HepG2 (cell line): ENCODE measurements around the gene LPO. TPM values are rescaled to one million over a fixed set of nuclear protein-coding genes. Genes with fewer than 3 reads are reported as not detected.
A peak's percentile ranks its signal among the peaks of the same experiment; 100 is the strongest.

ENCODE experiments used
- AGO2 ChIP-seq: fragments of 200-400 bp; formaldehyde crosslinking; optimal IDR thresholded peaks from 2 replicates; pipeline ENCODE3; 2017; ENCODE audit warnings: mild to moderate bottlenecking, low read depth, low read length, moderate library complexity
- ARNT2 ChIP-seq: sonication (generic); formaldehyde crosslinking; IDR thresholded peaks from 2 replicates; pipeline ENCODE4 v1.8.0; 2022; ENCODE audit warnings: mild to moderate bottlenecking, low read depth, missing genetic modification reagents, moderate library complexity
- FOXC1 ChIP-seq: sonication (generic); formaldehyde crosslinking; IDR thresholded peaks from 2 replicates; pipeline ENCODE4 v1.8.0; 2022; ENCODE audit warnings: mild to moderate bottlenecking, missing genetic modification reagents, borderline replicate concordance
- HDAC2 ChIP-seq: sonication (generic); formaldehyde crosslinking; IDR thresholded peaks from 2 replicates; pipeline ENCODE4 v1.4.0; 2020; ENCODE audit warnings: missing genetic modification reagents
- KLF11 ChIP-seq: IDR thresholded peaks from 2 replicates; pipeline ENCODE4 v1.6.1; 2016; ENCODE audit warnings: missing compliant biosample characterization
- MTF2 ChIP-seq: sonication (generic); formaldehyde crosslinking; IDR thresholded peaks from 2 replicates; pipeline ENCODE4 v1.5.0; 2020; ENCODE audit warnings: missing genetic modification reagents, borderline replicate concordance
- RORA ChIP-seq: sonication (generic); formaldehyde crosslinking; IDR thresholded peaks from 2 replicates; pipeline ENCODE4 v1.5.0; 2020; ENCODE audit warnings: mild to moderate bottlenecking, missing genetic modification reagents, moderate library complexity
- ZNF570 ChIP-seq: sonication (generic); formaldehyde crosslinking; IDR thresholded peaks from 2 replicates; pipeline ENCODE4 v1.4.0; 2020; ENCODE audit warnings: mild to moderate bottlenecking, missing genetic modification reagents, borderline replicate concordance
- polyA plus RNA-seq, 8 experiments: library from polyadenylated mRNA; depleted of rRNA in 3 of 8; stranded (reverse) in 7 of 8; unstranded in 1 of 8; fragments of >200 nt; fragmentation: Illumina TruSeq in 4 of 8; extraction: Trizol in 4 of 8; gene quantifications; 2 replicates each; pipeline versions ENCODE4 v1.2.1 to v1.2.3, GENCODE V29; 2011 to 2016; ENCODE audit warnings: low read depth in 4 of 8, missing spikeins in 1 of 8, mixed read lengths in 1 of 8; ENCODE audit not compliant: insufficient read depth in 1 of 8
- total RNA-seq, 5 experiments: library from RNA; depleted of rRNA; stranded (reverse); fragments of >200 nt; fragmentation: Illumina TruSeq; extraction: Trizol; gene quantifications; 2 replicates each; pipeline ENCODE4 v1.2.3, GENCODE V29; 2016; ENCODE audit warnings: low read depth in 1 of 5
- TF ChIP-seq, protein P1 (sequence below), 2 experiments: sonication (generic) in 1 of 2; formaldehyde crosslinking in 1 of 2; IDR thresholded peaks; 2 replicates each; pipeline versions ENCODE4 v1.6.1 to v1.9.0; 2014 to 2022; ENCODE audit warnings: antibody characterized with exemption in 1 of 2, borderline replicate concordance in 1 of 2, inconsistent platforms in 1 of 2, low read depth in 1 of 2, missing genetic modification reagents in 1 of 2
- TF ChIP-seq, protein P2 (sequence below): IDR thresholded peaks from 2 replicates; pipeline ENCODE4 v1.6.1; 2016; ENCODE audit warnings: missing compliant biosample characterization, missing genetic modification reagents, borderline replicate concordance
- TF ChIP-seq, protein P3 (sequence below): IDR thresholded peaks from 2 replicates; pipeline ENCODE4 v1.6.1; 2018; ENCODE audit warnings: missing genetic modification reagents, mild to moderate bottlenecking, missing compliant biosample characterization
- TF ChIP-seq, protein P4 (sequence below): sonication (generic); formaldehyde crosslinking; IDR thresholded peaks from 2 replicates; pipeline ENCODE4 v1.8.0; 2022; ENCODE audit warnings: mild to moderate bottlenecking, missing genetic modification reagents
- TF ChIP-seq, protein P5 (sequence below): sonication (generic); formaldehyde crosslinking; IDR thresholded peaks from 2 replicates; pipeline ENCODE4 v1.4.0; 2020; ENCODE audit warnings: missing genetic modification reagents

The LPO gene
- total and polyA plus RNA-seq, 2 of the 13 experiments (the other 11 are each of a cell fraction or from before 2014, with no cell fraction given), result not detected

DNA sequence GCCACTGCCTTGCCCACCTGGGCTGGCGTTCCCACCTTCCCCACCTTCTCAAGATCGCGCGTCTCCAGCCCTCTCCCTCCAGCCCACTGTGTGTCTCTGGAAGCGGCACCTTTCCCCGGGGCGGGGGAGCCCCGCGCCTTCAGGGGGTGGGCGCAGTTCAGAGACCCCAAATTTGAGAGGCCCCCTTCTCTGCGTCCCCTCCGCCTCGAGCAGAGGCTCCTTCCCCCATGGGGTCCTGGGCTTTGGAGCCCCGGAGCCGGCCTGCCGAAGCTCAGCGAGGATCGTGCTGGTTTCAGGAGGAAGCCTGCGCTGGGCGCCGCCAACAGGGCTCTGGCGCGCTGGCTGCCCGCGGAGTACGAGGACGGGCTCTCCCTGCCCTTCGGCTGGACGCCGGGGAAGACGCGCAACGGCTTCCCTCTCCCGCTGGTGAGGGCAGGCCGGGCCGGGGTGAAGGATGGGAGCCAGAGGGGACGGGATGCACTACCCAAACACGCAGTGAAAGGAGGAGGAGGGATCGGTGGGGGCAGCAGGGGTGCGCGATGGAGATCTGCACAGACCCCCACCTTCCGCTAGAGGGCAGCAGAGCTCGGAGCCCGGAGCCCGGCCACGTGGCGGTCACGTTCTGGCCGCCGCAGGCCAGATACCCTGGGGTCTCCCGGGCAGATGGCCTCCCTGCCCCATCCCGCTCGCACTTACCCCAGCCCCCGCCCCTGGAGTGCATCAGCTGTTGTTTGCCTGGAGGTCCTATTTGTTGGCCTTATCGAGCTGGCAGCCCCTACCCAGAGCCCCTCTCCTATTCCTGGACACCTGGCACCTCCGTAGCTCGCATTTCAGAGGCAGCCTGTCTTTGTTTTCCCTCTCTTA lies 11.1 kb downstream of the LPO start (continued):
- TF ChIP-seq, protein P1, sequence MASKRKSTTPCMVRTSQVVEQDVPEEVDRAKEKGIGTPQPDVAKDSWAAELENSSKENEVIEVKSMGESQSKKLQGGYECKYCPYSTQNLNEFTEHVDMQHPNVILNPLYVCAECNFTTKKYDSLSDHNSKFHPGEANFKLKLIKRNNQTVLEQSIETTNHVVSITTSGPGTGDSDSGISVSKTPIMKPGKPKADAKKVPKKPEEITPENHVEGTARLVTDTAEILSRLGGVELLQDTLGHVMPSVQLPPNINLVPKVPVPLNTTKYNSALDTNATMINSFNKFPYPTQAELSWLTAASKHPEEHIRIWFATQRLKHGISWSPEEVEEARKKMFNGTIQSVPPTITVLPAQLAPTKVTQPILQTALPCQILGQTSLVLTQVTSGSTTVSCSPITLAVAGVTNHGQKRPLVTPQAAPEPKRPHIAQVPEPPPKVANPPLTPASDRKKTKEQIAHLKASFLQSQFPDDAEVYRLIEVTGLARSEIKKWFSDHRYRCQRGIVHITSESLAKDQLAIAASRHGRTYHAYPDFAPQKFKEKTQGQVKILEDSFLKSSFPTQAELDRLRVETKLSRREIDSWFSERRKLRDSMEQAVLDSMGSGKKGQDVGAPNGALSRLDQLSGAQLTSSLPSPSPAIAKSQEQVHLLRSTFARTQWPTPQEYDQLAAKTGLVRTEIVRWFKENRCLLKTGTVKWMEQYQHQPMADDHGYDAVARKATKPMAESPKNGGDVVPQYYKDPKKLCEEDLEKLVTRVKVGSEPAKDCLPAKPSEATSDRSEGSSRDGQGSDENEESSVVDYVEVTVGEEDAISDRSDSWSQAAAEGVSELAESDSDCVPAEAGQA (IDR thresholded peaks at IDR 0.05; ENCODE audit: low read depth), result no peak
- TF ChIP-seq, protein P1 (CRISPR knock-in tag; IDR thresholded peaks at IDR 0.05; ENCODE audit: borderline replicate concordance), result peak; percentile 54; the same call in 1 of the 2 replicates
- peak; percentile 67; the same call in 1 of the 2 replicates for TF ChIP-seq FOXC1 (CRISPR knock-in tag)
- no peak for TF ChIP-seq MTF2 (CRISPR knock-in tag)
- no peak for TF ChIP-seq RORA (CRISPR knock-in tag)
- TF ChIP-seq AGO2, result no peak
- TF ChIP-seq KLF11 (CRISPR knock-in tag), result peak; percentile 75; the same call in 1 of the 2 replicates
- TF ChIP-seq, protein P2, sequence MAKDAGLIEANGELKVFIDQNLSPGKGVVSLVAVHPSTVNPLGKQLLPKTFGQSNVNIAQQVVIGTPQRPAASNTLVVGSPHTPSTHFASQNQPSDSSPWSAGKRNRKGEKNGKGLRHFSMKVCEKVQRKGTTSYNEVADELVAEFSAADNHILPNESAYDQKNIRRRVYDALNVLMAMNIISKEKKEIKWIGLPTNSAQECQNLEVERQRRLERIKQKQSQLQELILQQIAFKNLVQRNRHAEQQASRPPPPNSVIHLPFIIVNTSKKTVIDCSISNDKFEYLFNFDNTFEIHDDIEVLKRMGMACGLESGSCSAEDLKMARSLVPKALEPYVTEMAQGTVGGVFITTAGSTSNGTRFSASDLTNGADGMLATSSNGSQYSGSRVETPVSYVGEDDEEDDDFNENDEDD, result peak; percentile 93; the same call in 1 of the 2 replicates
- no peak for TF ChIP-seq HDAC2 (CRISPR knock-in tag)
- TF ChIP-seq, protein P3, sequence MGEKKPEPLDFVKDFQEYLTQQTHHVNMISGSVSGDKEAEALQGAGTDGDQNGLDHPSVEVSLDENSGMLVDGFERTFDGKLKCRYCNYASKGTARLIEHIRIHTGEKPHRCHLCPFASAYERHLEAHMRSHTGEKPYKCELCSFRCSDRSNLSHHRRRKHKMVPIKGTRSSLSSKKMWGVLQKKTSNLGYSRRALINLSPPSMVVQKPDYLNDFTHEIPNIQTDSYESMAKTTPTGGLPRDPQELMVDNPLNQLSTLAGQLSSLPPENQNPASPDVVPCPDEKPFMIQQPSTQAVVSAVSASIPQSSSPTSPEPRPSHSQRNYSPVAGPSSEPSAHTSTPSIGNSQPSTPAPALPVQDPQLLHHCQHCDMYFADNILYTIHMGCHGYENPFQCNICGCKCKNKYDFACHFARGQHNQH (CRISPR knock-in tag), result peak; percentile 50; the same call in 1 of the 2 replicates
- TF ChIP-seq, protein P4, sequence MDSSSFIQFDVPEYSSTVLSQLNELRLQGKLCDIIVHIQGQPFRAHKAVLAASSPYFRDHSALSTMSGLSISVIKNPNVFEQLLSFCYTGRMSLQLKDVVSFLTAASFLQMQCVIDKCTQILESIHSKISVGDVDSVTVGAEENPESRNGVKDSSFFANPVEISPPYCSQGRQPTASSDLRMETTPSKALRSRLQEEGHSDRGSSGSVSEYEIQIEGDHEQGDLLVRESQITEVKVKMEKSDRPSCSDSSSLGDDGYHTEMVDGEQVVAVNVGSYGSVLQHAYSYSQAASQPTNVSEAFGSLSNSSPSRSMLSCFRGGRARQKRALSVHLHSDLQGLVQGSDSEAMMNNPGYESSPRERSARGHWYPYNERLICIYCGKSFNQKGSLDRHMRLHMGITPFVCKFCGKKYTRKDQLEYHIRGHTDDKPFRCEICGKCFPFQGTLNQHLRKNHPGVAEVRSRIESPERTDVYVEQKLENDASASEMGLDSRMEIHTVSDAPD, result 0 out of 2 replicates have a peak, but pooled peaks have one; percentile 83
- TF ChIP-seq ZNF570 (CRISPR knock-in tag), result 0 out of 2 replicates have a peak, but pooled peaks have one; percentile 66
- TF ChIP-seq ARNT2 (CRISPR knock-in tag), result no peak
- TF ChIP-seq, protein P5, sequence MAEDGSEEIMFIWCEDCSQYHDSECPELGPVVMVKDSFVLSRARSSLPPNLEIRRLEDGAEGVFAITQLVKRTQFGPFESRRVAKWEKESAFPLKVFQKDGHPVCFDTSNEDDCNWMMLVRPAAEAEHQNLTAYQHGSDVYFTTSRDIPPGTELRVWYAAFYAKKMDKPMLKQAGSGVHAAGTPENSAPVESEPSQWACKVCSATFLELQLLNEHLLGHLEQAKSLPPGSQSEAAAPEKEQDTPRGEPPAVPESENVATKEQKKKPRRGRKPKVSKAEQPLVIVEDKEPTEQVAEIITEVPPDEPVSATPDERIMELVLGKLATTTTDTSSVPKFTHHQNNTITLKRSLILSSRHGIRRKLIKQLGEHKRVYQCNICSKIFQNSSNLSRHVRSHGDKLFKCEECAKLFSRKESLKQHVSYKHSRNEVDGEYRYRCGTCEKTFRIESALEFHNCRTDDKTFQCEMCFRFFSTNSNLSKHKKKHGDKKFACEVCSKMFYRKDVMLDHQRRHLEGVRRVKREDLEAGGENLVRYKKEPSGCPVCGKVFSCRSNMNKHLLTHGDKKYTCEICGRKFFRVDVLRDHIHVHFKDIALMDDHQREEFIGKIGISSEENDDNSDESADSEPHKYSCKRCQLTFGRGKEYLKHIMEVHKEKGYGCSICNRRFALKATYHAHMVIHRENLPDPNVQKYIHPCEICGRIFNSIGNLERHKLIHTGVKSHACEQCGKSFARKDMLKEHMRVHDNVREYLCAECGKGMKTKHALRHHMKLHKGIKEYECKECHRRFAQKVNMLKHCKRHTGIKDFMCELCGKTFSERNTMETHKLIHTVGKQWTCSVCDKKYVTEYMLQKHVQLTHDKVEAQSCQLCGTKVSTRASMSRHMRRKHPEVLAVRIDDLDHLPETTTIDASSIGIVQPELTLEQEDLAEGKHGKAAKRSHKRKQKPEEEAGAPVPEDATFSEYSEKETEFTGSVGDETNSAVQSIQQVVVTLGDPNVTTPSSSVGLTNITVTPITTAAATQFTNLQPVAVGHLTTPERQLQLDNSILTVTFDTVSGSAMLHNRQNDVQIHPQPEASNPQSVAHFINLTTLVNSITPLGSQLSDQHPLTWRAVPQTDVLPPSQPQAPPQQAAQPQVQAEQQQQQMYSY (CRISPR knock-in tag), result no peak
